ENCODE data around the gene FOXK2.
"Not testable (repeated sequence)": the region's sequence is repeated elsewhere in the genome, so short reads cannot be mapped to it uniquely, and the experiment has no call there.

FOXK2 gene

GRCh38 chr17:82561429-82562035 lies 42.0 kb downstream of the FOXK2 start:
- peak in 18 of 56 donors; percentile 22 to 67 (median 40) for DNase-seq

GRCh38 chr17:82562718-82563220 lies 43.2 kb downstream of the FOXK2 start:
- not testable (repeated sequence) for DNase-seq

- DNase-seq: no peak
These were observed 43.8 kb downstream of the FOXK2 start for GRCh38 chr17:82563318-82563717.

GRCh38 chr17:82563745-82564144 lies 44.2 kb downstream of the FOXK2 start:
- DNase-seq: not testable (repeated sequence)

GRCh38 chr17:82564241-82564640 lies 44.7 kb downstream of the FOXK2 start:
- DNase-seq: no peak

GRCh38 chr17:82565551-82565950 lies 46.0 kb downstream of the FOXK2 start:
- peak in 3 of 56 donors; percentile 24 to 43 (median 31) for DNase-seq

GRCh38 chr17:82566129-82566960 lies 46.8 kb downstream of the FOXK2 start:
- peak in 2 of 56 donors; percentile 32 to 50 for DNase-seq

GRCh38 chr17:82567286-82567685 lies 47.8 kb downstream of the FOXK2 start:
- DNase-seq: no peak

GRCh38 chr17:82568997-82569393 lies 49.5 kb downstream of the FOXK2 start:
- DNase-seq: no peak

- no peak for DNase-seq
These were observed 50.1 kb downstream of the FOXK2 start for GRCh38 chr17:82569621-82570020.

- no peak for DNase-seq
These were observed 50.7 kb downstream of the FOXK2 start for GRCh38 chr17:82570277-82570676.

- no peak for DNase-seq
These were observed 52.3 kb downstream of the FOXK2 start for GRCh38 chr17:82571855-82572254.

GRCh38 chr17:82574041-82574440 lies 54.5 kb downstream of the FOXK2 start:
- DNase-seq: no peak

GRCh38 chr17:82575581-82576221 lies 56.2 kb downstream of the FOXK2 start:
- DNase-seq: not testable (repeated sequence)

- DNase-seq: no peak
These were observed 57.8 kb downstream of the FOXK2 start for GRCh38 chr17:82577300-82577699.

- not testable (repeated sequence) for DNase-seq
These were observed 60.4 kb downstream of the FOXK2 start for GRCh38 chr17:82579969-82580368.

- DNase-seq: no peak
These were observed 62.7 kb downstream of the FOXK2 start for GRCh38 chr17:82582213-82582612.

GRCh38 chr17:82582709-82583108 lies 63.2 kb downstream of the FOXK2 start:
- no peak for DNase-seq

- DNase-seq: peak in 3 of 56 donors; percentile 20 to 31 (median 29)
These were observed 64.2 kb downstream of the FOXK2 start for GRCh38 chr17:82583720-82584234.

- peak in 20 of 56 donors; percentile 14 to 86 (median 46) for DNase-seq
These were observed 66.5 kb downstream of the FOXK2 start for GRCh38 chr17:82585935-82586575.

- no peak for DNase-seq
These were observed 67.2 kb downstream of the FOXK2 start for GRCh38 chr17:82586576-82587233.

Measured in amygdala (tissue), 56 donors.